IPS-15b (cell line): ENCODE data around the gene LPIN1.
A peak's percentile ranks its signal among the peaks of the same experiment; 100 is the strongest.

Experiments
- H3K27me3 ChIP-seq: one replicate; pipeline ENCODE4 v1.6.1; 2013; ENCODE audit warnings: low read length; ENCODE audit not compliant: control insufficient read depth, insufficient read depth
- H3K36me3 ChIP-seq: one replicate; pipeline ENCODE4 v1.6.1; 2013; ENCODE audit warnings: low read length; ENCODE audit not compliant: control insufficient read depth, insufficient read depth
- H3K4me1 ChIP-seq: one replicate; pipeline ENCODE4 v1.6.1; 2013; ENCODE audit warnings: mild to moderate bottlenecking, low read length; ENCODE audit not compliant: control insufficient read depth, insufficient read depth
- H3K4me3 ChIP-seq: one replicate; pipeline ENCODE4 v1.5.1; 2013; ENCODE audit warnings: low read depth, low read length
- H3K9ac ChIP-seq: one replicate; pipeline ENCODE4 v1.6.1; 2013; ENCODE audit warnings: low read depth, mild to moderate bottlenecking, low read length
- H3K9me3 ChIP-seq: one replicate; pipeline ENCODE4 v1.6.1; 2013; ENCODE audit warnings: mild to moderate bottlenecking, low read length; ENCODE audit not compliant: control insufficient read depth, insufficient read depth

Gene LPIN1

DNA sequence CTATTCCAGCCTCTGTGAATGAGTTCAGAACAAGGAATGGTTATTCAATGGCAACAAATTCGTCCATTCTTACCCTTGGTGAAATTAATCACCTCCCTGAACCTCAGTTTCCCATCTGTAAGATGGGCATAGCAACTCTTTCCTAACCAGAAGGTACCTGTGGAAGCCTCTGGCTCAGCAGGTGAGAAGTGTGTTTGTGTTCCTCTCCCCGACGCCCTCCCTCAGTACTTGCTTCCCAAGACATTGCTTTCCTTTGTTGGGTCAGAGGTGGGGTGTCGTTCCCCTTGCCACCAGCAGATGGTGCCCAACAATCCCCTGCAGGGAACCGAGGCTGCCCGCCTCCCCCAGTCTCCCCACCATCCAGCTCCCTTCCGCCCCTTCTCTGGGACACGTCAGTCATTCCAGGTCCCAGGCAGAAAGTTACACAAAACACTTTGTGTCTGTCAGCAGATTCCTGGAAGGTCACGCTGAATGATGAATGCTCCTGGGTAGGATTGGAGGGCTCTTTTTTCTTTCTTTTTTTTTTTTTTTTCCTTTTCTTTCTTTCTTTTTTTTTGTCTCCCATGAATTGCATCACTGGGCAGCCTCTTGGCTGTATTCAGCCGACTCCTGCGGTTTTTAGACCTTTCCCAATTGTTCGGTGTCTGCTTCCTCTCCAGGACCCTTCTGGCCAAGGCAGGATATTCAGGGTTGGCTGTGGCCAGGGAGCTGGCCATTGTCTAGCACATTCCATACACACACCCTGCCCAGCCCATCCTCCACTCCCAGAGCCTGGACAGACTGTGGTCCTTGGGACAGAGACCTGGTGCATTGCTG lies 117.3 kb downstream of the LPIN1 start:
- Histone ChIP-seq H3K27me3 (no peaks in the 10 kb centered on the region), H3K4me1 (peaks cover 7% of the 10 kb centered on the region), H3K9me3 (peaks cover 9% of the 10 kb centered on the region), H3K4me3 (no peak overlapping the region), H3K36me3 (peaks cover 3% of the 10 kb centered on the region), H3K9ac (peak overlapping the region; percentile 32)

DNA sequence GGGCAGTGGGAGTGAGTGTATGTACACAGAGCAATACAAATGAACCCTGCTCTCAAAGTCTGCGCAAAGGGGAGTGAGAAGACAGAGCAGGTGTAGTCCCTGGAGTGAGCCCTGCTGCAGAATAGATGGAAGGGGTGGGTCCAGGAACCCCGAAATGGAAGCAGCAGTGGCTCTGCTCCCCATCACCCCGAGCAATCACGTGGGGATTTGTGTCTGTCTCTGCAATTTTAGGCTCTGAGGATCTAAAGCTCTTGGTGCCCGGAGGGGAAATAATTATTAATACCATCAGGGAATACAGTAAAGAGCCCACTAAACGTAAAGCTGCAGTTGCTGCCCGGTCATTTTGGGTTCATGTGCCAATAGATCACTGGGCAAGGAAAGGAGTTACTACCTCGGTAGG lies 118.3 kb downstream of the LPIN1 start:
- Histone ChIP-seq H3K27me3 (no peaks in the 10 kb centered on the region), H3K4me1 (peaks cover 8% of the 10 kb centered on the region), H3K9me3 (no peaks in the 10 kb centered on the region), H3K9ac (no peak overlapping the region), H3K4me3 (no peak overlapping the region), H3K36me3 (no peaks in the 10 kb centered on the region)

DNA sequence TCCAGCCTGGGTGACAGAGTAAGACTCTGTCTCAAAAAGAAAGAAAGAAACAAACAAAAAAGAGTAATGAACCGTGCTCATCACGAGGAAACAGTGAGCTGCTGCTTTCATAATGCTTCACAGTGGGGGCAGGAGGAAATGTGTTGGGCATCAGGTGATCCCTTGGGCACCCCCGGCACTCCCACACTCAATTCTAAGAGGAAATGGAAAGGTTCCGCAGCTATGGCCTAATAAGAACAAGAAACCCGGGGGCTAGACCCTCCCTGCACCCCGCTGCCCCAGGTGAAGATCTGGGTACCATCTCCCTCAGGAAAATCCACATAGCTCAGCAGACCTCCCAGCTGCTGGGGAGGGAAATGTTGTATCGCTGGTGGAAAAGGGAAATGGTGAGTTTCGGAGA lies 118.9 kb downstream of the LPIN1 start:
- H3K36me3 ChIP-seq = no peaks in the 10 kb centered on the region
- no peak overlapping the region for H3K9ac ChIP-seq
- H3K4me3 ChIP-seq = no peak overlapping the region
- peaks cover 8% of the 10 kb centered on the region for H3K4me1 ChIP-seq
- no peaks in the 10 kb centered on the region for H3K9me3 ChIP-seq
- H3K27me3 ChIP-seq = no peaks in the 10 kb centered on the region

DNA sequence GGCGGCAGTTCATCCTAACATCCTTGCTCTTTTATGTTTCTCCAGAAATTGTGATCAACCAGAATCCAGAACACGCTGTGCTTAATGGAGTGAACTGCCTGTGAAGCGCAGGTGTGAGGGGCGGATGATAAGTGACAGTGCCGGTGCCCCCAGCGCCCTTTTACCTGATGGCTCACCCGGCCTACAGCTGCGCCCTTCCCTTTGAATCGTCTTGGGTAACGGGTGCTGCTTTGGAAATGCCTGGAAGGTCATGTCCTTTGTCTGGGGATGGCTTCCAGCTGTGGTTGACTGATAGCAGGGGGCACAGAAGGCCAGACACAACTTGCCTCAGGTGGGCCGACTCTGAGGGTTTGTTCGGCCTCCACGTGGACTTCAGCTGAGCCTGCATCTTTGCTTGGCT lies 119.4 kb downstream of the LPIN1 start:
- Histone ChIP-seq H3K27me3 (no peaks in the 10 kb centered on the region), H3K4me3 (no peak overlapping the region), H3K36me3 (no peaks in the 10 kb centered on the region), H3K4me1 (peaks cover 8% of the 10 kb centered on the region), H3K9ac (no peak overlapping the region), H3K9me3 (no peaks in the 10 kb centered on the region)

DNA sequence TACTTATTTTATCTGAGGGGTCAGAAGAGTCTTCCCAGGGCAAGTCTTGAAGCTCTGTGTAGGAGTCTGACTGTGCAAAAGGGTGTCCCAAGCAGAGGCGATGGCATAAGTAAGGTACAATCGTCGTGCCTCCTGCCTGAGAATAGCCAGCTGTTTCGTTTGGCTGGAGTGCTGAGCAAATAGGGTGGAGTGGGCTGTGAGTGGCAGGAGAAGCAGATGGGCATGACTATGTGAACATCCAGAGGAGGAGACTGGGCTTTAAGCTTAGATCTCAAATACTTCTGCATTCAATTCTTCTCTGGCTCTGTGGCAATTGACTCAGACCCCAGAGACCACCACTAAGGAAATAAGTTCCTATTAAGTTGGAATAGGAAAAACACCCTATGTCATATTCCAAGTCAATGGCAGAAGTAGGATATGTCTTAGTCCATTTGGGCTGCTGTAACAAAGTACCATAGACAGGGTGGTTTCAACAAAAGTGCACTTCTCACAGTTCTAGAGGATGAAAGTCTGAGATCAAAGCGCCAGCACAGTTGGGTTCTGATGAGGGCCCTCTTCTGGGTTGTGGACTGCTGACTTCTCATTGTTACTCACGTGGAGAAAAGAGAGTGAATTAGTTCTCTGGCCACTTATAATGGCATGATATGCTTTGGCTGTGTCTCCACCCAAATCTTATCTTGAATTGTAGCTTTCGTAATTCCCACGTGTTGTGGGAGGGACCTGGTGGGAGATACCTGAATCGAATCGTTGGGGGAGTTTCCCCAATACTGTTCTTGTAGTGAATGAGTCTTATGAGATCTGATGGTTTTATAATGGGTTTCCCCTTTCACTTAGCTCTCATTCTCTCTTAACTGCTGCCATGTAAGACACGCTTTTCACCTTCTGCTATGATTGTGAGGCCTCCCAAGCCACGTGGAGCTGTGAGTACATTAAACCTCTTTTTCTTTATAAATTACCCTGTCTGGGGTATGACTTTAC lies 120.2 kb downstream of the LPIN1 start:
- H3K27me3 ChIP-seq = no peaks in the 10 kb centered on the region
- H3K4me1 ChIP-seq = peaks cover 8% of the 10 kb centered on the region
- H3K36me3 ChIP-seq = no peaks in the 10 kb centered on the region
- H3K9me3 ChIP-seq = no peaks in the 10 kb centered on the region
- no peak overlapping the region for H3K4me3 ChIP-seq
- H3K9ac ChIP-seq = no peak overlapping the region

DNA sequence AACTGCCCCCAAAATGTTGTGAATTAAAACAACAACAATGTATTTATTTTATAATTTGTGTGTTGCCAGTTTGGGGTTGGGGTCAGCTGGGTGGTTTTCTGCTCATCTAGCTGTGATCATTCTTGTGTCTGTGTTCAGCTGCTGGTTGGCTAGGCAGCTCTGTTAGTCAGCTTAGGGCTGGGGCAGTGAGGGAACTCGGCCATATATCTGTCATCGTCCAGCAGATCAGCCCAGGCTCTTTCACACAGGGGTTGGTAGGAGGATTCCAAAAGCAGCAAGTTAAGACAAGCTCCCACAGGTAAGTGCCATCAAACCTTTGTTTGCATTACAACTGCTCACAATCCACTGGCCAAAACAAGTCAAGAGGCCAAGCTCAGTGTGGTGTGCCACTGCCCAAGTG lies 121.5 kb downstream of the LPIN1 start:
- Histone ChIP-seq H3K9ac (no peak overlapping the region), H3K4me3 (no peak overlapping the region), H3K4me1 (peaks cover 8% of the 10 kb centered on the region), H3K27me3 (no peaks in the 10 kb centered on the region), H3K36me3 (no peaks in the 10 kb centered on the region), H3K9me3 (no peaks in the 10 kb centered on the region)

DNA sequence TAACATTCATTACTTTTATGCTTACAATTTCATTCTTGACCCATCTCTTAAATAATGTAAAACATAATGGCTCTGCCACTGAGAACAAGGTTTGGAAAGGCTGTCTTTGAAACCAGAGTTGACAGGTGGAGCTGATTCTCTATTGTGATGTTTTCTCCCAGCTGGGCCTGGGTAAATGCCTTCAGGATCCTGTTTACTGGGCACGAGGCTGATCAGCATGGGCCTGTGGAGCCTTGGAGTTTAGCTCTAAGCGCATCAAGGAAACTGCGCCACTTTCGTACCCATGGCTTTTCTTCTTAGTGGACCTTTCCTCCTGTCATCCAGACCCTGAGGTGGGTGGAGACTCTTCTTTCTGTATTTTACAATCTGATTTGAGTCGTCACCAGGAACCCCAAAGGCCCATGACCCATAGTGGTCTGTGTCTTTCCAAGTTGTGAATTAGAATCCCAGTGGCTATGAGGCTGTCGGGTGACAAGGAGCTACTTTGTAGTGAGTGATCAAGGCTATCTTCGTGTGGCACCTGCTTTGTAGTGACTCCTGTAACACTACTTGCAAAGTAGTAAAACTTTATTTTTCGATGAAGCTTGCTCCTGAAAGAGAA lies 123.1 kb downstream of the LPIN1 start:
- Histone ChIP-seq H3K27me3 (no peaks in the 10 kb centered on the region), H3K4me1 (peaks cover 2% of the 10 kb centered on the region), H3K4me3 (no peak overlapping the region), H3K9ac (no peak overlapping the region), H3K36me3 (no peaks in the 10 kb centered on the region), H3K9me3 (no peaks in the 10 kb centered on the region)

DNA sequence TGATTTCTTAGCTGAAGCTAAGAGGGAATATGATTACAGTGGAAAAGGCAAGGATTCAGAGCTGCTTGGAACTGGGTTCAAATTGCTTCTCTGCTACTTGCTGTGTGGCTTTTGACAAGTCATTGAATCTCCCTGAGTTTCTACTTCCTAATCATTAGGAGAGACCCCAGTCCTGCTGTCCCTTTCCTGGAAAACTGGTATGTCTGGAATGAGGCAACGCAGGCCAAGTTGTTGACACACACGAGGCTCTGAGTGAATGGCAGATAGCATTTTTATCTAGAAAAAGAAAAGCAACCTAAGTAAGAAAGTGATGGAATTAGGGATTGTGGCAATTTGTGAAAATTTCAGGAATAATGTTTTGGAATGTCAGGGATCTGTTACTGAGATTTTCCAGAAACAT lies 123.6 kb downstream of the LPIN1 start:
- Histone ChIP-seq H3K36me3 (no peaks in the 10 kb centered on the region), H3K4me1 (peaks cover 2% of the 10 kb centered on the region), H3K9me3 (no peaks in the 10 kb centered on the region), H3K27me3 (no peaks in the 10 kb centered on the region), H3K9ac (no peak overlapping the region), H3K4me3 (no peak overlapping the region)

DNA sequence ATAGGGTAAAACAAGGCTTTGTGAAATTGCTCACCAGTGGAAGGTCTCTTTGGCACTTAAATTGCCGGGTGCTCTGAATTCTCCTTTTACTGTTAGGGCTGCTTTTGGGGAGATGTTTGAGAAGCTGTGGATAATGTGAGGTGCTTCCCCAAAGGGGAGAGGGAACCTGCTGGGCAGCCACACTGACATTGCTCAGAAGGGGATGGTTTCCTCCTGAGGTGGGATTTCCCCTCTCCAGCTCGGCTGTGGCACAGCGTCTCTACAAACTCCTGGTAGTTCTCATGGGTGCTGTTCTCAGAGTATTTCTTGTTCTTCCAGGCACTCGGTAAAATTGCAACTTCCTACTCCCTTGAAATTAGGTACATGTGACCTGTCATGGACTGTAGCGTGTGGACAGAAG lies 124.2 kb downstream of the LPIN1 start:
- H3K9me3 ChIP-seq = no peaks in the 10 kb centered on the region
- no peak overlapping the region for H3K9ac ChIP-seq
- peaks cover 2% of the 10 kb centered on the region for H3K4me1 ChIP-seq
- no peaks in the 10 kb centered on the region for H3K36me3 ChIP-seq
- H3K27me3 ChIP-seq = no peaks in the 10 kb centered on the region
- no peak overlapping the region for H3K4me3 ChIP-seq

DNA sequence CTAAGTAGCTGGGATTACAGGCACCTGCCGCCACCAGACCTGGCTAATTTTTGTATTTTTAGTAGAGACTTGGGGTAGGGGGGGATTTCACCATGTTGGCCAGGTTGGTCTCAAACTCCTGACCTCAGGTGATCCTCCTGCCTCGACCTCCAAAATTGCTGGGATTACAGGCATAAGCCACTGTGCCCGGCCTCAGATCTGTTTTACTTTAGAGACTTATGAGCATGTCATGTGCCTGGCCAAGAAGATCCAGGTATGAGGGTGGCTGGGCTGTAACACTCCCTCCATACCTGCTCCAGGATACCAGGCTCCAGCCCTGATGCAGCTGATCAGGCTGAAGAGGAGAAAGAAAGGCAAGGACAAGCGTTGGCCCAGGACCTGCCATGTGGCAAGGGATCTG lies 125.0 kb downstream of the LPIN1 start:
- H3K4me1 ChIP-seq = peaks cover 2% of the 10 kb centered on the region
- H3K9ac ChIP-seq = no peak overlapping the region
- no peaks in the 10 kb centered on the region for H3K27me3 ChIP-seq
- H3K9me3 ChIP-seq = no peaks in the 10 kb centered on the region
- no peaks in the 10 kb centered on the region for H3K36me3 ChIP-seq
- no peak overlapping the region for H3K4me3 ChIP-seq

DNA sequence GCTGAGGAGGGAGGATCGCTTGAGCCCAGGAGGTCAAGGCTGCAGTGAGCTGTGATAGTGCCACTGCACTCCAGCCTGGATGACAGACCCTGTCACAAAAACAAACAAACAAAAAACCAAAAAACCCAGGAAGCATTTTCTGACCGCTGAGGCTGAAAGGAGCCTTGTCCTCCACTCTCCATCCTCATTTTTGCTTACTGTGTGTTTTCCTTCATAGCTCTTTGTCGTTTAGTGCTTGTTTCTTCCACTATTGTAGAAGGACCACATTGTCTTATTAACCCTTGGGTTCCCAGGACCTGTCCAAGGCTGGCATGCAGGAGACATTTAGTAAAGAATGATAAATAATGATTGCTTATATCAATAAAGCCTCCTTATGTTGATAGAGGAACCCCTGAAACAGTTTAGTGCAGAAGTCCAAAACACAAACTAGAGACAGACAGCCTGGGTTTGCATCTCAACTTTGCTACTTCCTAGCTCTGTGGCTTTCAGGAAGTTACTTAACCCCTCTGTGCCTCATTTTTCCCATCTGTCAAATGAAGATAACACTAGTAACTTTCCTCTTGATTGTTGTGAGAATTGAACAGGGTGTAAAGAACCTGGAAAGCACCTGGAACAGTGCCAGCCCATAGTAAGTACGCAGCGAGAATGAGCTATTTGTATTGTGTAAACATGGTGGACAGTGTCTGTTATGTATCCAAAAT lies 126.0 kb downstream of the LPIN1 start:
- H3K9ac ChIP-seq = no peak overlapping the region
- no peaks in the 10 kb centered on the region for H3K27me3 ChIP-seq
- peaks cover 2% of the 10 kb centered on the region for H3K4me1 ChIP-seq
- H3K36me3 ChIP-seq = no peaks in the 10 kb centered on the region
- no peaks in the 10 kb centered on the region for H3K9me3 ChIP-seq
- no peak overlapping the region for H3K4me3 ChIP-seq
